K562 (cell line): ENCODE measurements around the gene RCE1. TPM values are rescaled to one million over a fixed set of nuclear protein-coding genes. Genes with fewer than 3 reads are reported as not detected.
A peak's percentile ranks its signal among the peaks of the same experiment; 100 is the strongest.

ENCODE experiments used
- ARID1B ChIP-seq: fragments of 450-650 bp; IDR thresholded peaks from 2 replicates; pipeline ENCODE4 v1.6.1; 2016; ENCODE audit warnings: antibody characterized with exemption, mild to moderate bottlenecking, inconsistent platforms
- CBFA2T2 ChIP-seq: fragments of 450-650 bp; conservative IDR thresholded peaks from 2 replicates; pipeline ENCODE4 v1.6.1; 2017; ENCODE audit warnings: mild to moderate bottlenecking
- CBFA2T3 ChIP-seq: fragments of 450-650 bp; IDR thresholded peaks from 2 replicates; pipeline ENCODE4 v1.6.1; 2017
- CREM ChIP-seq: IDR thresholded peaks from 2 replicates; pipeline ENCODE4 v1.6.1; 2014; ENCODE audit warnings: antibody characterized with exemption, low read depth
- CSDE1 ChIP-seq, 2 experiments: fragments of 450-650 bp; IDR thresholded peaks; 2 replicates each; pipeline ENCODE4 v1.6.1; 2016; ENCODE audit warnings: mild to moderate bottlenecking in 1 of 2
- CTBP1 ChIP-seq: fragments of 450-650 bp; IDR thresholded peaks from 2 replicates; pipeline ENCODE4 v1.6.1; 2016; ENCODE audit warnings: borderline replicate concordance
- FOXM1 ChIP-seq, 2 experiments: fragments of 450-650 bp in 1 of 2; sonication (generic) in 1 of 2; formaldehyde crosslinking in 1 of 2; IDR thresholded peaks; 2 replicates each; pipeline versions ENCODE4 v1.6.1 to v1.9.0; 2017 to 2022; ENCODE audit warnings: low read depth in 2 of 2, mild to moderate bottlenecking in 2 of 2, missing genetic modification reagents in 1 of 2, moderate library complexity in 1 of 2
- LEF1 ChIP-seq: fragments of 450-650 bp; IDR thresholded peaks from 2 replicates; pipeline ENCODE4 v1.6.1; 2016; ENCODE audit warnings: mild to moderate bottlenecking
- MITF ChIP-seq: IDR thresholded peaks from 2 replicates; pipeline ENCODE4 v1.6.1; 2014; ENCODE audit warnings: antibody characterized with exemption
- MTA1 ChIP-seq: fragments of 450-650 bp; IDR thresholded peaks from 2 replicates; pipeline ENCODE4 v1.6.1; 2017; ENCODE audit warnings: borderline replicate concordance
- NR4A1 ChIP-seq, 2 experiments: fragments of 250-450 bp in 1 of 2; fragments of 450-650 bp in 1 of 2; sonication (Bioruptor Pico) in 1 of 2; IDR thresholded peaks; 2 replicates each; pipeline versions ENCODE4 v1.4.0 to v1.6.1; 2016 to 2020; ENCODE audit warnings: mild to moderate bottlenecking in 2 of 2, missing compliant biosample characterization in 1 of 2, missing genetic modification characterization in 1 of 2, moderate library complexity in 1 of 2
- RCOR1 ChIP-seq, 2 experiments: IDR thresholded peaks; 2 replicates each; pipeline ENCODE4 v1.6.1; 2012; ENCODE audit warnings: low read depth in 2 of 2, low read length in 2 of 2, borderline replicate concordance in 1 of 2, improper control_type of control experiment in 1 of 2
- SMARCA4 ChIP-seq: fragments of 450-650 bp; IDR thresholded peaks from 2 replicates; pipeline ENCODE4 v1.6.1; 2016
- SMARCC2 ChIP-seq: fragments of 450-650 bp; IDR thresholded peaks from 2 replicates; pipeline ENCODE4 v1.6.1; 2017; ENCODE audit warnings: antibody characterized with exemption, moderate library complexity, mild to moderate bottlenecking, low read depth
- STAT5A ChIP-seq: IDR thresholded peaks from 2 replicates; pipeline ENCODE4 v1.6.1; 2012; ENCODE audit warnings: low read length, inconsistent platforms, borderline replicate concordance
- ZEB2 ChIP-seq: fragments of 450-650 bp; IDR thresholded peaks from 2 replicates; pipeline ENCODE4 v1.6.1; 2016
- ZNF318 ChIP-seq, 2 experiments: fragments of 450-650 bp; IDR thresholded peaks; 2 replicates each; pipeline ENCODE4 v1.6.1; 2016; ENCODE audit warnings: mild to moderate bottlenecking in 2 of 2, borderline replicate concordance in 1 of 2, low read depth in 1 of 2, moderate library complexity in 1 of 2
- polyA plus RNA-seq, 8 experiments: library from polyadenylated mRNA; depleted of rRNA in 4 of 8; stranded (reverse) in 5 of 8; unstranded in 3 of 8; fragments of >200 nt; fragmentation: Nextera tagmentation in 2 of 8; fragmentation: Illumina TruSeq in 1 of 8; extraction: Ambion mirVana in 2 of 8; extraction: Trizol in 1 of 8; gene quantifications; 2 replicates each; pipeline versions ENCODE4 v1.2.1 to v1.2.3, GENCODE V29; 2011 to 2014; ENCODE audit warnings: inconsistent platforms in 1 of 8, missing spikeins in 1 of 8
- total RNA-seq, 7 experiments: library from RNA; depleted of rRNA in 6 of 7; stranded (reverse); fragments of >200 nt in 6 of 7; fragmentation: Illumina TruSeq in 2 of 7; extraction: Trizol in 2 of 7; gene quantifications; 2 replicates each; pipeline versions ENCODE4 v1.2.1 to v1.2.3, GENCODE V29; 2011 to 2021; ENCODE audit warnings: low replicate concordance in 1 of 7

RCE1 gene
- total and polyA plus RNA-seq, 9 of the 15 experiments (the other 6 are each of a cell fraction or from before 2014, with no cell fraction given): 0.75 to 41.5 (median 15.1) TPM

- TF ChIP-seq FOXM1 (IDR thresholded peaks at IDR 0.05; ENCODE audit: low read depth): peak; percentile 56
- no peak for TF ChIP-seq FOXM1 (CRISPR knock-in tag; IDR thresholded peaks at IDR 0.05; ENCODE audit: low read depth)
- peak in 1 of 2 experiments; percentile 89; a peak in 2 of 4 replicates for TF ChIP-seq RCOR1 (IDR thresholded peaks at IDR 0.05; ENCODE audit: borderline replicate concordance in 1 of 2, low read depth in 2 of 2, low read length in 2 of 2)
- peak; percentile 86 for TF ChIP-seq ARID1B
- peak; percentile 74 for TF ChIP-seq CBFA2T2
- peak; percentile 73; the same call in 1 of the 2 replicates for TF ChIP-seq SMARCA4
- peak; percentile 87 for TF ChIP-seq CBFA2T3
- TF ChIP-seq CSDE1 (IDR thresholded peaks at IDR 0.05): no peak
- TF ChIP-seq MITF: peak; percentile 12; the same call in 1 of the 2 replicates
- TF ChIP-seq MTA1: peak; percentile 23; the same call in 1 of the 2 replicates
- 0 out of 2 replicates have a peak, but pooled peaks have one; percentile 17 for TF ChIP-seq CREM
- TF ChIP-seq CTBP1: 0 out of 2 replicates have a peak, but pooled peaks have one; percentile 14
- TF ChIP-seq STAT5A: peak; percentile 17; the same call in 1 of the 2 replicates
- 0 out of 2 replicates have a peak, but pooled peaks have one; percentile 23 for TF ChIP-seq SMARCC2
- no peak for TF ChIP-seq NR4A1 (CRISPR knock-in tag; IDR thresholded peaks at IDR 0.05)
- TF ChIP-seq NR4A1 (tag; IDR thresholded peaks at IDR 0.05): no peak
- TF ChIP-seq ZEB2: peak; percentile 66; the same call in 1 of the 2 replicates
- TF ChIP-seq LEF1: 0 out of 2 replicates have a peak, but pooled peaks have one; percentile 40
- TF ChIP-seq ZNF318 (IDR thresholded peaks at IDR 0.05; ENCODE audit: borderline replicate concordance in 1 of 2, low read depth in 1 of 2): no peak
These were observed 8.3 kb upstream of the RCE1 start (continued) for GRCh38 chr11:66834943-66835342.
